Stimulated activated CD4-positive, alpha-beta T cell treated with anti-CD3 and anti-CD28 coated beads, Interleukin-4, amount 100 ng/mL, for 4 hours (primary cell): ENCODE data around the gene FHOD1.

Experiments used
- DNase-seq, 2 experiments: peaks; one replicate each; pipeline ENCODE4 v3.0.0-alpha.2; 2020

The FHOD1 gene

GRCh38 chr16:67247192-67248072, at the start of gene FHOD1:
TSS of gene FHOD1 (minus strand) at chr16:67247481. CDS start at chr16:67247410, 71 bp downstream.
- DNase-seq: peak; percentile 93 to 98

GRCh38 chr16:67296420-67296819, 49.1 kb upstream of the FHOD1 start:
- no peak for DNase-seq

- DNase-seq: no peak
Observed at GRCh38 chr16:67294938-67295361, 47.7 kb upstream of the FHOD1 start.

- DNase-seq: no peak
Observed at GRCh38 chr16:67294171-67294757, 47.0 kb upstream of the FHOD1 start.

- DNase-seq: no peak
Observed at GRCh38 chr16:67291461-67291860, 44.2 kb upstream of the FHOD1 start.

GRCh38 chr16:67287960-67288359, 40.7 kb upstream of the FHOD1 start:
- DNase-seq: no peak

- no peak for DNase-seq
Observed at GRCh38 chr16:67286441-67287235, 39.4 kb upstream of the FHOD1 start.

- DNase-seq: no peak
Observed at GRCh38 chr16:67284699-67285646, 37.7 kb upstream of the FHOD1 start.

- no peak for DNase-seq
Observed at GRCh38 chr16:67283826-67284555, 36.7 kb upstream of the FHOD1 start.

- no peak for DNase-seq
Observed at GRCh38 chr16:67283039-67283825, 36.0 kb upstream of the FHOD1 start.

- no peak for DNase-seq
Observed at GRCh38 chr16:67282447-67282805, 35.1 kb upstream of the FHOD1 start.

- no peak for DNase-seq
Observed at GRCh38 chr16:67281536-67282446, 34.5 kb upstream of the FHOD1 start.

- no peak for DNase-seq
Observed at GRCh38 chr16:67280090-67281015, 33.1 kb upstream of the FHOD1 start.

- DNase-seq: peak; percentile 78 to 81
Observed at GRCh38 chr16:67279296-67280089, 32.2 kb upstream of the FHOD1 start, which contains the start of gene PLEKHG4. TSS of gene PLEKHG4 (plus strand) at chr16:67279532. CDS start at chr16:67280045, 513 bp downstream.

GRCh38 chr16:67278773-67279295, 31.6 kb upstream of the FHOD1 start:
- peak in 1 of 2 experiments; percentile 43 for DNase-seq

GRCh38 chr16:67277999-67278772, 30.9 kb upstream of the FHOD1 start:
- no peak for DNase-seq
